Measurements from ENCODE around the gene EDAR. TPM values are rescaled to one million over a fixed set of nuclear protein-coding genes. Genes with fewer than 3 reads are reported as not detected.

EDAR gene
- total and polyA plus RNA-seq, 7 donors = 0.01 TPM; not detected in 6

GRCh38 chr2:108858894-108859293 is 130.1 kb downstream of the EDAR start:
- intact Hi-C loops (cut with DNase I) = no loop called here
- Histone ChIP-seq H3K4me1 (no peaks in the 10 kb centered on the region), H3K36me3 (ENCODE audit: insufficient read depth in 1 of 2, low read depth in 1 of 2) (no peaks in the 10 kb centered on the region), H3K4me3 (no peak overlapping the region), H3K27me3 (ENCODE audit: insufficient read depth in 3 of 3, low read length in 2 of 3) (no peaks in the 10 kb centered on the region), H3K9me3 (no peaks in the 10 kb centered on the region), H3K27ac (no peak overlapping the region)
- DNase-seq = no peak
- no peak for ATAC-seq
- 82 to 99% (median 97%) methylated on average over 3 of the region's 3 CpGs for WGBS, 3 donors
- TF ChIP-seq, protein P1, sequence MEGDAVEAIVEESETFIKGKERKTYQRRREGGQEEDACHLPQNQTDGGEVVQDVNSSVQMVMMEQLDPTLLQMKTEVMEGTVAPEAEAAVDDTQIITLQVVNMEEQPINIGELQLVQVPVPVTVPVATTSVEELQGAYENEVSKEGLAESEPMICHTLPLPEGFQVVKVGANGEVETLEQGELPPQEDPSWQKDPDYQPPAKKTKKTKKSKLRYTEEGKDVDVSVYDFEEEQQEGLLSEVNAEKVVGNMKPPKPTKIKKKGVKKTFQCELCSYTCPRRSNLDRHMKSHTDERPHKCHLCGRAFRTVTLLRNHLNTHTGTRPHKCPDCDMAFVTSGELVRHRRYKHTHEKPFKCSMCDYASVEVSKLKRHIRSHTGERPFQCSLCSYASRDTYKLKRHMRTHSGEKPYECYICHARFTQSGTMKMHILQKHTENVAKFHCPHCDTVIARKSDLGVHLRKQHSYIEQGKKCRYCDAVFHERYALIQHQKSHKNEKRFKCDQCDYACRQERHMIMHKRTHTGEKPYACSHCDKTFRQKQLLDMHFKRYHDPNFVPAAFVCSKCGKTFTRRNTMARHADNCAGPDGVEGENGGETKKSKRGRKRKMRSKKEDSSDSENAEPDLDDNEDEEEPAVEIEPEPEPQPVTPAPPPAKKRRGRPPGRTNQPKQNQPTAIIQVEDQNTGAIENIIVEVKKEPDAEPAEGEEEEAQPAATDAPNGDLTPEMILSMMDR (IDR thresholded peaks at IDR 0.05) = no peak

- DNase-seq (no peak), ATAC-seq (no peak)
- Histone ChIP-seq H3K4me1 (no peaks in the 10 kb centered on the region), H3K9me3 (no peaks in the 10 kb centered on the region), H3K27me3 (ENCODE audit: insufficient read depth in 3 of 3, low read length in 2 of 3) (no peaks in the 10 kb centered on the region), H3K36me3 (ENCODE audit: insufficient read depth in 1 of 2, low read depth in 1 of 2) (peaks cover 0 to 4% of the 10 kb centered on the region in 2 donors), H3K4me3 (no peak overlapping the region), H3K27ac (no peak overlapping the region)
- intact Hi-C loops (cut with DNase I) = no loop called here
- 33 to 80% (median 40%) methylated on average over 1 of the region's 1 CpG for whole genome bisulfite sequencing, 3 donors
- TF ChIP-seq, protein P1 (IDR thresholded peaks at IDR 0.05) = peak; percentile 13
Observed at GRCh38 chr2:108855194-108855593, 133.8 kb downstream of the EDAR start.

DNA sequence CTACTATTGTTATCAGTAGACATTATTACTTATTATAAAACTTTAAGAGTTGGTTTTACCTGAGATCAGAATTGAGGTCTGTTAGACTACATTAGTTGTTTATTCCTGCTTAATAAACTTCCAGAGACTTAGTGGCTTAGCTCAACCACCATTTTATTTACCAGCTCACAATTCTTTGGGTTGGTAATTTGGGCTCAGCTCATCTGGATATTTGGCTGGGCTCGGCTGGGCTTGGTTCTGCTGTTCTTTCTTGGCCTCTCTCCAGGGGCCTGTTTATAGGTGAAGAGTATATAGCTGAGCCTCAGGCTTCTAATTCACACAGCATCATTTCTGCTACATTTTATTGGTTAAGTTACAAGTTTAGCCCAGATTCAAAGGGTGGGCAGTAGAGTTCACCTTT is 134.5 kb downstream of the EDAR start:
- Histone ChIP-seq H3K9me3 (no peaks in the 10 kb centered on the region), H3K4me3 (no peak overlapping the region), H3K4me1 (no peaks in the 10 kb centered on the region), H3K27me3 (ENCODE audit: insufficient read depth in 3 of 3, low read length in 2 of 3) (no peaks in the 10 kb centered on the region), H3K36me3 (ENCODE audit: insufficient read depth in 1 of 2, low read depth in 1 of 2) (peaks cover 0 to 4% of the 10 kb centered on the region in 2 donors), H3K27ac (no peak overlapping the region)
- 38 to 59% (median 56%) methylated on average over 1 of the region's 1 CpG for WGBS, 3 donors
- intact Hi-C loops (cut with DNase I) = no loop called here
- no peak for DNase-seq
- TF ChIP-seq, protein P1 (IDR thresholded peaks at IDR 0.05) = no peak
- no peak for ATAC-seq

- WGBS, 3 donors = 83 to 90% (median 88%) methylated on average over 2 of the region's 2 CpGs
- no peaks in the 10 kb centered on the region for H3K9me3 ChIP-seq
- H3K27ac ChIP-seq = no peak overlapping the region
- no peaks in the 10 kb centered on the region for H3K27me3 ChIP-seq (ENCODE audit: insufficient read depth in 3 of 3, low read length in 2 of 3)
- ATAC-seq (no peak), DNase-seq (no peak)
- no peaks in the 10 kb centered on the region for H3K4me1 ChIP-seq
- no peak overlapping the region for H3K4me3 ChIP-seq
- intact Hi-C loops (cut with DNase I) = no loop called here
- H3K36me3 ChIP-seq (ENCODE audit: insufficient read depth in 1 of 2, low read depth in 1 of 2) = peaks cover 0 to 4% of the 10 kb centered on the region in 2 donors
- TF ChIP-seq, protein P1 (IDR thresholded peaks at IDR 0.05) = no peak
Observed at GRCh38 chr2:108853421-108853820, 135.6 kb downstream of the EDAR start.

DNA sequence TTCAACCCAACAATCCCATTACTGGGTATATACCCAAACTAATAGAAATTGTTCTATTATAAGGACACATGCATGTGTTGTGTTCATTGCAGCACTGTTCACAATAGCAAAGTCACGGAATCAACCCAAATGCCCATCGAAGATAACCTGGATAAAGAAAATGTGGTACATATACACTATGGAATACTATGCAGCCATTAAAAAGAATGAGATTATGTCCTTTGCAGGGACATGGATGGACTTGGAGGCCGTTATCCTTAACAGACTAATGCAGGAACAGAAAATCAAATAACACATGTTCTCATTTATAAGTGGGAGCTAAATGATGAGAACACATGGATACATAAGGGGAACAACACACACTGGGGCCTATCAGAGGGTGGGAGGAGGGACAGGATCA is 136.6 kb downstream of the EDAR start:
- intact Hi-C loops (cut with DNase I) = no loop called here
- DNase-seq (no peak), ATAC-seq (no peak)
- H3K36me3 ChIP-seq (ENCODE audit: insufficient read depth in 1 of 2, low read depth in 1 of 2) = peaks cover 0 to 4% of the 10 kb centered on the region in 2 donors
- 99 to 100% (median 99%) methylated on average over 3 of the region's 3 CpGs for WGBS, 3 donors
- no peak overlapping the region for H3K4me3 ChIP-seq
- H3K27me3 ChIP-seq (ENCODE audit: insufficient read depth in 3 of 3, low read length in 2 of 3) = no peaks in the 10 kb centered on the region
- no peaks in the 10 kb centered on the region for H3K4me1 ChIP-seq
- TF ChIP-seq, protein P1 (IDR thresholded peaks at IDR 0.05) = no peak
- H3K9me3 ChIP-seq = no peaks in the 10 kb centered on the region
- H3K27ac ChIP-seq = no peak overlapping the region
